HCT116 (cell line): ENCODE measurements around the gene PNLDC1. TPM values are rescaled to one million over a fixed set of nuclear protein-coding genes. Genes with fewer than 3 reads are reported as not detected.

Source experiments
- ATAC-seq: fragments of 200-7000 bp; cut with Tn5 transposase; 2 replicates; pipeline ENCODE4 v1.9.1; 2020; ENCODE audit warnings: mild to moderate bottlenecking, moderate library complexity
- BruUV-seq: library from RNA; stranded (reverse); fragments of 400-500 nt; replicated peaks from 2 replicates; lab custom pipeline; 2021; lab: Mats Ljungman, UMichigan
- CTCF ChIA-PET: fragments of 300-600 bp; sonication (Branson Sonifier 250); formaldehyde crosslinking; loops from one replicate; lab custom pipeline; 2021; ENCODE audit warnings: antibody characterized with exemption; lab: Charles Lee
- POLR2A ChIA-PET: fragments of 300-600, 350-600 bp; sonication (Branson Sonifier 250); formaldehyde crosslinking; loops from one replicate; lab custom pipeline; 2021; ENCODE audit warnings: antibody characterized with exemption; lab: Charles Lee
- RAD21 ChIA-PET, 2 experiments: fragments of 300-600 bp; sonication (Branson Sonifier 250); formaldehyde crosslinking; loops; one replicate each; lab custom pipeline; 2023; ENCODE audit warnings: low total read pairs in 2 of 2; ENCODE audit not compliant: uncharacterized antibody in 2 of 2, unreplicated experiment in 2 of 2, low non-redundant PET in 1 of 2; lab: Charles Lee
- DNase-seq: peaks from one replicate; pipeline ENCODE4 v3.0.0-alpha.2; 2010; ENCODE audit warnings: low read depth, low spot score
- H2AFZ ChIP-seq: fragments of 200-600 bp; shearing (Covaris generic), sonication (generic); 2 replicates; pipeline ENCODE4 v1.6.1; 2017; ENCODE audit warnings: low read depth, mixed run types, mixed read lengths, antibody characterized with exemption, low read length; ENCODE audit not compliant: poor library complexity, severe bottlenecking
- H3K27ac ChIP-seq: 2 replicates; pipeline ENCODE4 v1.5.1; 2012; ENCODE audit warnings: low read depth, low read length
- H3K27me3 ChIP-seq: fragments of 200-600 bp; sonication (generic); 2 replicates; pipeline ENCODE4 v1.6.1; 2016; ENCODE audit warnings: mixed run types, low read length, mixed read lengths; ENCODE audit not compliant: insufficient read depth
- H3K36me3 ChIP-seq, 2 experiments: fragments of 200-500 bp in 1 of 2; fragments of 200-600 bp in 1 of 2; sonication (Bioruptor generic) in 1 of 2; sonication (generic) in 1 of 2; 2 replicates each; pipeline versions ENCODE4 v1.5.1 to v1.6.1; 2014 to 2016; ENCODE audit warnings: low read length in 2 of 2, inconsistent platforms in 1 of 2, mixed read lengths in 1 of 2, mixed run types in 1 of 2; ENCODE audit not compliant: insufficient read depth in 2 of 2, control insufficient read depth in 1 of 2
- H3K4me1 ChIP-seq, 2 experiments: fragments of 200-600 bp in 1 of 2; sonication (generic) in 1 of 2; 2 replicates each; pipeline versions ENCODE4 v1.5.1 to v1.6.1; 2012 to 2017; ENCODE audit warnings: low read length in 2 of 2, inconsistent platforms in 1 of 2, mild to moderate bottlenecking in 1 of 2, mixed read lengths in 1 of 2, mixed run types in 1 of 2, moderate library complexity in 1 of 2; ENCODE audit not compliant: insufficient read depth in 2 of 2, control insufficient read depth in 1 of 2
- H3K4me2 ChIP-seq: fragments of 200-600 bp; sonication (generic); 2 replicates; pipeline ENCODE4 v1.6.1; 2017; ENCODE audit warnings: mixed run types, low read length, mixed read lengths
- H3K4me3 ChIP-seq, 2 experiments: fragments of 200-600 bp in 1 of 2; sonication (generic) in 1 of 2; replicated peaks in 1 of 2; 2 replicates each; pipeline ENCODE4 v1.5.1; 2011 to 2016; ENCODE audit warnings: low read length in 2 of 2, control low read depth in 1 of 2, low read depth in 1 of 2, mild to moderate bottlenecking in 1 of 2, mixed read lengths in 1 of 2, mixed run types in 1 of 2
- H3K79me2 ChIP-seq: fragments of 200-600 bp; sonication (generic); 2 replicates; pipeline ENCODE4 v1.6.1; 2017; ENCODE audit warnings: mild to moderate bottlenecking, mixed run types, low read length, moderate library complexity, mixed read lengths; ENCODE audit not compliant: insufficient read depth
- H3K9ac ChIP-seq: fragments of 200-600 bp; sonication (generic); 2 replicates; pipeline ENCODE4 v1.6.1; 2016; ENCODE audit warnings: low read length, mixed read lengths
- H3K9me2 ChIP-seq: fragments of 200-600 bp; sonication (generic), shearing (Covaris generic); 2 replicates; pipeline ENCODE4 v1.6.1; 2017; ENCODE audit warnings: mixed run types, mild to moderate bottlenecking, moderate library complexity; ENCODE audit not compliant: insufficient read depth
- H3K9me3 ChIP-seq, 2 experiments: fragments of 200-500 bp in 1 of 2; fragments of 200-600 bp in 1 of 2; sonication (Bioruptor generic) in 1 of 2; sonication (generic) in 1 of 2; 2 replicates each; pipeline ENCODE4 v1.6.1; 2014 to 2017; ENCODE audit warnings: low read length in 2 of 2, mixed read lengths in 2 of 2, inconsistent platforms in 1 of 2, low read depth in 1 of 2, mild to moderate bottlenecking in 1 of 2, mixed run types in 1 of 2, moderate library complexity in 1 of 2; ENCODE audit not compliant: control insufficient read depth in 1 of 2, insufficient read depth in 1 of 2
- H4K20me1 ChIP-seq: fragments of 200-600 bp; sonication (generic), shearing (Covaris generic); 2 replicates; pipeline ENCODE4 v1.6.1; 2017; ENCODE audit warnings: mixed run types, mild to moderate bottlenecking, moderate library complexity; ENCODE audit not compliant: insufficient read depth
- ATF3 ChIP-seq: IDR thresholded peaks from 2 replicates; pipeline ENCODE4 v1.6.1; 2012
- CBX3 ChIP-seq: IDR thresholded peaks from 2 replicates; pipeline ENCODE4 v1.6.1; 2012; ENCODE audit warnings: low read depth
- CEBPB ChIP-seq: IDR thresholded peaks from 2 replicates; pipeline ENCODE4 v1.6.1; 2012; ENCODE audit warnings: low read depth
- ELF1 ChIP-seq: IDR thresholded peaks from 2 replicates; pipeline ENCODE4 v1.6.1; 2012; ENCODE audit warnings: low read depth, borderline replicate concordance
- EZH2 ChIP-seq: fragments of 200-600 bp; sonication (generic); IDR thresholded peaks from 2 replicates; pipeline ENCODE4 v1.6.1; 2017; ENCODE audit warnings: antibody characterized with exemption, mixed run types
- FOSL1 ChIP-seq: IDR thresholded peaks from 2 replicates; pipeline ENCODE4 v1.6.1; 2012; ENCODE audit warnings: low read depth
- JUND ChIP-seq: IDR thresholded peaks from 2 replicates; pipeline ENCODE4 v1.6.1; 2012
- MAX ChIP-seq: IDR thresholded peaks from 2 replicates; pipeline ENCODE4 v1.6.1; 2012
- POLR2A ChIP-seq: IDR thresholded peaks from 2 replicates; pipeline ENCODE4 v1.7.0; 2011; ENCODE audit warnings: borderline replicate concordance; ENCODE audit not compliant: insufficient read depth, insufficient read length; ENCODE audit errors: extremely low read depth
- POLR2AphosphoS5 ChIP-seq: IDR thresholded peaks from 2 replicates; pipeline ENCODE4 v1.6.1; 2011; ENCODE audit warnings: mild to moderate bottlenecking, low read depth, low read length, moderate library complexity
- RAD21 ChIP-seq: IDR thresholded peaks from 2 replicates; pipeline ENCODE4 v1.6.1; 2012; ENCODE audit warnings: low read depth, mild to moderate bottlenecking
- REST ChIP-seq: IDR thresholded peaks from 2 replicates; pipeline ENCODE4 v1.6.1; 2012; ENCODE audit warnings: low read depth
- SIN3A ChIP-seq: IDR thresholded peaks from 2 replicates; pipeline ENCODE4 v1.6.1; 2012; ENCODE audit warnings: low read depth
- SP1 ChIP-seq: IDR thresholded peaks from 2 replicates; pipeline ENCODE4 v1.6.1; 2012; ENCODE audit warnings: low read depth
- SRF ChIP-seq: IDR thresholded peaks from 2 replicates; pipeline ENCODE4 v1.6.1; 2012; ENCODE audit warnings: low read depth
- TCF7L2 ChIP-seq: IDR thresholded peaks from 2 replicates; pipeline ENCODE4 v1.7.0; 2011; ENCODE audit warnings: borderline replicate concordance, inconsistent platforms; ENCODE audit not compliant: insufficient read depth, insufficient read length; ENCODE audit errors: extremely low read depth
- YY1 ChIP-seq: IDR thresholded peaks from 2 replicates; pipeline ENCODE4 v1.6.1; 2011; ENCODE audit warnings: low read length, low read depth, moderate library complexity, mild to moderate bottlenecking; ENCODE audit not compliant: insufficient replicate concordance; ENCODE audit errors: extremely low read depth
- ZFX ChIP-seq: fragments of 450-650 bp; IDR thresholded peaks from 2 replicates; pipeline ENCODE4 v1.6.1; 2017
- ZNF274 ChIP-seq: fragments of 200-500 bp; sonication (Bioruptor generic); IDR thresholded peaks from 2 replicates; pipeline ENCODE4 v1.6.1; 2014; ENCODE audit warnings: mild to moderate bottlenecking, low read depth, low read length, inconsistent platforms
- intact Hi-C: fragments of 100-400 bp; cut with micrococcal nuclease; formaldehyde crosslinking; loops from 2 replicates; pipeline ENCODE4 v1.10.0; 2022
- total RNA-seq: library from RNA; stranded (reverse); gene quantifications from one replicate; pipeline ENCODE4 v1.2.1, GENCODE V29; 2021; ENCODE audit not compliant: unreplicated experiment

PNLDC1 gene
- total RNA-seq, 1 experiment from 2014 or later, result 0.37 TPM

GRCh38 chr6:159777240-159777904 lies 22.7 kb upstream of the PNLDC1 start:
- POLR2A ChIA-PET, result interaction anchor here (1.4 kb wide), 1 partner anchor 12 kb away, joined by 8 read pairs; the partner anchor contains the start of gene TCP1
- H3K79me2 ChIP-seq, result peaks cover 32% of the 10 kb centered on the region
- CTCF ChIA-PET, result no interaction called here
- TF ChIP-seq ELF1 (no peak), POLR2AphosphoS5 (0 out of 2 replicates have a peak, but pooled peaks have one; percentile 32), RAD21 (no peak), ATF3 (no peak), SP1 (no peak)
- H3K27me3 ChIP-seq, result no peaks in the 10 kb centered on the region
- no peak overlapping the region for H2AFZ ChIP-seq
- H4K20me1 ChIP-seq, result peaks cover 28% of the 10 kb centered on the region; the same call in 1 of the 2 replicates
- no peak overlapping the region; the same call in 1 of the 2 replicates for H3K4me2 ChIP-seq
- ATAC-seq (peak; percentile 43), DNase-seq (no peak)
- no peaks in the 10 kb centered on the region for H3K9me2 ChIP-seq
- H3K9ac ChIP-seq, result no peak overlapping the region
- no peaks in the 10 kb centered on the region for H3K9me3 ChIP-seq
- no peak overlapping the region for H3K27ac ChIP-seq
- no peak overlapping the region for H3K4me3 ChIP-seq
- intact Hi-C loops, result no loop called here
- no TSS peak for BruUV-seq
- RAD21 ChIA-PET, result no interaction called here
- peaks cover 40 to 50% of the 10 kb centered on the region in 2 experiments for H3K36me3 ChIP-seq
- peaks cover 0 to 11% of the 10 kb centered on the region in 2 experiments; a peak in 2 of 4 replicates for H3K4me1 ChIP-seq

GRCh38 chr6:159778131-159778530 lies 21.9 kb upstream of the PNLDC1 start:
- Histone ChIP-seq H3K27me3 (no peaks in the 10 kb centered on the region), H4K20me1 (peaks cover 35% of the 10 kb centered on the region; the same call in 1 of the 2 replicates), H2AFZ (no peak overlapping the region), H3K9ac (no peak overlapping the region), H3K79me2 (peaks cover 40% of the 10 kb centered on the region), H3K36me3 (peaks cover 46 to 58% of the 10 kb centered on the region in 2 experiments), H3K4me1 (peaks cover 0 to 11% of the 10 kb centered on the region in 2 experiments; a peak in 2 of 4 replicates), H3K27ac (no peak overlapping the region), H3K9me3 (no peaks in the 10 kb centered on the region), H3K4me2 (no peak overlapping the region), H3K4me3 (no peak overlapping the region), H3K9me2 (no peaks in the 10 kb centered on the region)
- CTCF ChIA-PET, result no interaction called here
- DNase-seq, result no peak
- POLR2A ChIA-PET, result interaction anchor here (1.4 kb wide), 1 partner anchor 11 kb away, joined by 8 read pairs; the partner anchor contains the start of gene TCP1
- RAD21 ChIA-PET, result no interaction called here
- no peak for ATAC-seq
- BruUV-seq, result no TSS peak
- intact Hi-C loops, result no loop called here
- TF ChIP-seq EZH2, result no peak
- TF ChIP-seq ZFX, result no peak
- TF ChIP-seq REST, result no peak
- no peak for TF ChIP-seq MAX
- no peak for TF ChIP-seq SRF
- TF ChIP-seq SIN3A, result no peak
- TF ChIP-seq ZNF274, result no peak
- TF ChIP-seq FOSL1, result no peak
- TF ChIP-seq ELF1, result no peak
- no peak for TF ChIP-seq YY1
- no peak for TF ChIP-seq JUND
- no peak for TF ChIP-seq CEBPB
- TF ChIP-seq CBX3, result no peak
- no peak for TF ChIP-seq TCF7L2
- no peak for TF ChIP-seq POLR2A
